Thyroid gland (tissue), 4 donors: Measurements from ENCODE around the gene GATB.

Experiments
- CTCF ChIP-seq, 6 experiments: fragments of 200-600 bp in 3 of 6; fragments of 450-650 bp in 3 of 6; sonication (generic) in 3 of 6; IDR thresholded peaks; one replicate each; pipeline ENCODE4 v1.5.1; 2016 to 2019; ENCODE audit warnings: antibody characterized with exemption in 6 of 6, mild to moderate bottlenecking in 2 of 6, inconsistent platforms in 1 of 6, moderate library complexity in 1 of 6
- POLR2A ChIP-seq, 2 donors: fragments of 450-650 bp; IDR thresholded peaks; one replicate each; pipeline ENCODE4 v1.6.1; 2017; ENCODE audit warnings: antibody characterized with exemption in 2 of 2, mild to moderate bottlenecking in 2 of 2, moderate library complexity in 1 of 2

GRCh38 chr4:151661873-151662272 is 98.9 kb downstream of the GATB start:
- no peak for TF ChIP-seq CTCF (IDR thresholded peaks at IDR 0.05)
- no peak for TF ChIP-seq POLR2A (IDR thresholded peaks at IDR 0.05)
